ENCODE data around the gene NGDN. TPM values are rescaled to one million over a fixed set of nuclear protein-coding genes. Genes with fewer than 3 reads are reported as not detected.

Gene NGDN
- total and polyA plus RNA-seq, 2 donors (not counting 3 experiments of a cell fraction or from before 2014, with no cell fraction given): 25.6 to 36.5 TPM

DNA sequence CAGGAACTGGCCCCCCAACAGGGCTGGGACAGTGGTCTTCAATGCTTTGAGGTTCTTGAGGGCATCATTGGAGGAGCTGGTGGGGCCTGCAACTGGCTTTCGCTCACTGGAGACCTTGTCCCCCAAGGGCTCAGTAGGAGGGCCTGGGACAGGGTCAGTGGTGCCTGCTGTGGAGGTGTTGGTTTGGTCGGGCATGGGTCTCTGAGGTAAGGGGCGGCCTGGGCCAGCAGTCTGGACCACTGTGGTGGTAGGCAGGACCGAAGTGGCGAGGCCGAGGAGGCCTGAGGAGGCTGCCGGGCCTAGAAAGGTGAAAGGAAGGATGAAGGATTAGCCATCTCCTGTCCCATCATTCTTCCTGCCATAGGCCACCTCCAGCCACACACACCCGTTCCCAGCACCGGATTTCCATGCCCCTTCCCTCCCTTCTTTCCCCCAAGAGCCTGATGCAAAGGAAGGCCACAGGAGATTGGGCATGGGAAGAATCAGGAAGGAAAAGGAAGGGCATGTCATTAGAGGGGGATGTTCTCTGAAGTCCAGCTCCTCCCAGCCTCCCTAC is 53.2 kb downstream of the NGDN start:
- no TSS peak for BruUV-seq (replicated peaks)
- Histone ChIP-seq H3K4me1 (ENCODE audit: control insufficient read depth, extremely low read depth, insufficient read depth, low read length) (no peaks in the 10 kb centered on the region), H3K27me3 (ENCODE audit: control insufficient read depth in 2 of 2, insufficient read depth in 2 of 2, low read length in 2 of 2) (no peaks in the 10 kb centered on the region), H3K4me3 (replicated peaks in 1 of 3; ENCODE audit: insufficient read depth in 1 of 3, low read depth in 1 of 3, low read length in 3 of 3) (no peak overlapping the region), H3K4me2 (ENCODE audit: insufficient read depth, low read length) (no peak overlapping the region), H3K9me3 (replicated peaks; ENCODE audit: control insufficient read depth, insufficient read depth, low read length) (no peaks in the 10 kb centered on the region), H3K9me1 (replicated peaks; ENCODE audit: control insufficient read depth, extremely low read depth, insufficient read depth, low read length) (no peaks in the 10 kb centered on the region), H3K27ac (ENCODE audit: insufficient read depth, low read depth, low read length) (no peak overlapping the region), H3K79me2 (ENCODE audit: control insufficient read depth, insufficient read depth, low read length) (no peaks in the 10 kb centered on the region), H3K9ac (replicated peaks; ENCODE audit: extremely low read depth, insufficient read depth, low read length) (no peak overlapping the region), H2AFZ (ENCODE audit: low read depth, low read length) (no peak overlapping the region), H3K36me3 (ENCODE audit: control insufficient read depth in 2 of 2, extremely low read depth in 1 of 2, insufficient read depth in 2 of 2, low read length in 2 of 2) (no peaks in the 10 kb centered on the region), H4K20me1 (replicated peaks; ENCODE audit: control insufficient read depth, extremely low read depth, insufficient read depth, low read length) (no peaks in the 10 kb centered on the region)
- FAIRE-seq (no peak), DNase-seq (ENCODE audit: low read depth, low spot score) (no peak)
- TF ChIP-seq EZH2 (IDR thresholded peaks at IDR 0.05; ENCODE audit: borderline replicate concordance, low read depth, low read length, severe bottlenecking): no peak
- no peak for TF ChIP-seq GATA2 (IDR thresholded peaks at IDR 0.05; ENCODE audit: insufficient read depth, insufficient read length, low read depth, low read length)
- no peak for TF ChIP-seq POLR2AphosphoS5 (IDR thresholded peaks at IDR 0.05; ENCODE audit: insufficient read depth, low read depth, low read length)
- no peak for TF ChIP-seq POLR2A (IDR thresholded peaks at IDR 0.05; ENCODE audit: low read depth, low read length)
- no peak for TF ChIP-seq MYC (IDR thresholded peaks at IDR 0.05; ENCODE audit: low read depth, low read length)
- dilution Hi-C loops (cut with MboI; ENCODE audit: extremely low pct_ligation_motif_present, low sequenced_read_pairs): no loop called here
- intact Hi-C loops (cut with micrococcal nuclease): no loop called here
- CTCF ChIA-PET: interaction anchor here (3.0 kb wide), 1 partner anchor 37 kb away, joined by 13 read pairs; no protein-coding TSS in a partner anchor
- POLR2A ChIA-PET: no interaction called here

DNA sequence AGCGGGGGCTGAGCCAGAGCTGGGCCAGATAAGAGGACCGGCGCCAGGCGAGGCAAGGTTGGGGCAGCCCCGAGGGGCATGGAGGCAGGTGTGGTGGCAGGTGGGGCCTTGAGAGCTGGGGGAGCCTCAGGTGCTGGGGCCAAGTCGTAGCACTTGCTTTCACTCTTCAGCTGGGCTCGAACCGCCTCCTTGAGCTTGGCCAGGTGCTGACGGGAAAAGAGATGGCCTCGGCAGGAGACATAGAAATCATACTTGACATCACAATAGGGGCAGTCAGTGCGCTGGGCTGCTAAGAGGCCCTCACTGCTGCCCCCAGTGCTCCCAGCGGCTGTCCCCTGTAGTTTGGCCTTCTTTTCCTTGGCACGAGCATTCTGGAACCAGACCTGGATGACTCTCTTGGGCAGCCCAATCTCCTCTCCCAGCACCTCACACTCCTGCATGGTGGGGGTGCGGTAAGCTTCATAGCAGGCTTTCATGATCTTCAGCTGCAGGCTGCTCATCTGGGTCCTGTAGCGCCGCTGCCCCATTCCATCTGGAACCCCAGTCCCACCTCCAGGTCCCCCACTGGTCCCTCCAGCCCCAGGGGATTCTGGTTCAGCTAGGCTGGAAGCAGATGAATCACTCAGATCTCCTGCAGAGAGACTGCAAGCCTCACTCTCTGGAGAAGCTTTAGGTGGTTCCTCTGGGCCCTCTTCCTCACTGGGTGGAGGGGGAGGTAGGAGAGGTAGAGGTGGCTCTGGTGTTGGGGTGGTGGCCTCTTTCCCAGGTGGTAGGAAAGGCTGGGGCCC is 53.9 kb downstream of the NGDN start:
- H2AFZ ChIP-seq (ENCODE audit: low read depth, low read length): no peak overlapping the region
- H3K27me3 ChIP-seq (ENCODE audit: control insufficient read depth in 2 of 2, insufficient read depth in 2 of 2, low read length in 2 of 2): no peaks in the 10 kb centered on the region
- ChIA-PET CTCF (interaction anchor here (3.0 kb wide), 1 partner anchor 36 kb away, joined by 13 read pairs; no protein-coding TSS in a partner anchor), POLR2A (no interaction called here)
- BruUV-seq (replicated peaks): no TSS peak
- intact Hi-C loops (cut with micrococcal nuclease): no loop called here
- H3K79me2 ChIP-seq (ENCODE audit: control insufficient read depth, insufficient read depth, low read length): no peaks in the 10 kb centered on the region
- dilution Hi-C loops (cut with MboI; ENCODE audit: extremely low pct_ligation_motif_present, low sequenced_read_pairs): no loop called here
- no peaks in the 10 kb centered on the region for H3K9me1 ChIP-seq (replicated peaks; ENCODE audit: control insufficient read depth, extremely low read depth, insufficient read depth, low read length)
- no peaks in the 10 kb centered on the region for H3K4me1 ChIP-seq (ENCODE audit: control insufficient read depth, extremely low read depth, insufficient read depth, low read length)
- TF ChIP-seq GATA2 (IDR thresholded peaks at IDR 0.05; ENCODE audit: insufficient read depth, insufficient read length, low read depth, low read length) (no peak), JUN (IDR thresholded peaks at IDR 0.05; ENCODE audit: borderline replicate concordance, insufficient read depth, insufficient read length, low read depth) (no peak), FOS (IDR thresholded peaks at IDR 0.05; ENCODE audit: borderline replicate concordance, insufficient read depth, low read length) (no peak), POLR2A (IDR thresholded peaks at IDR 0.05; ENCODE audit: low read depth, low read length) (no peak), MYC (IDR thresholded peaks at IDR 0.05; ENCODE audit: low read depth, low read length) (no peak), EZH2 (IDR thresholded peaks at IDR 0.05; ENCODE audit: borderline replicate concordance, low read depth, low read length, severe bottlenecking) (no peak), POLR2AphosphoS5 (IDR thresholded peaks at IDR 0.05; ENCODE audit: insufficient read depth, low read depth, low read length) (no peak)
- TF ChIP-seq, protein P1, sequence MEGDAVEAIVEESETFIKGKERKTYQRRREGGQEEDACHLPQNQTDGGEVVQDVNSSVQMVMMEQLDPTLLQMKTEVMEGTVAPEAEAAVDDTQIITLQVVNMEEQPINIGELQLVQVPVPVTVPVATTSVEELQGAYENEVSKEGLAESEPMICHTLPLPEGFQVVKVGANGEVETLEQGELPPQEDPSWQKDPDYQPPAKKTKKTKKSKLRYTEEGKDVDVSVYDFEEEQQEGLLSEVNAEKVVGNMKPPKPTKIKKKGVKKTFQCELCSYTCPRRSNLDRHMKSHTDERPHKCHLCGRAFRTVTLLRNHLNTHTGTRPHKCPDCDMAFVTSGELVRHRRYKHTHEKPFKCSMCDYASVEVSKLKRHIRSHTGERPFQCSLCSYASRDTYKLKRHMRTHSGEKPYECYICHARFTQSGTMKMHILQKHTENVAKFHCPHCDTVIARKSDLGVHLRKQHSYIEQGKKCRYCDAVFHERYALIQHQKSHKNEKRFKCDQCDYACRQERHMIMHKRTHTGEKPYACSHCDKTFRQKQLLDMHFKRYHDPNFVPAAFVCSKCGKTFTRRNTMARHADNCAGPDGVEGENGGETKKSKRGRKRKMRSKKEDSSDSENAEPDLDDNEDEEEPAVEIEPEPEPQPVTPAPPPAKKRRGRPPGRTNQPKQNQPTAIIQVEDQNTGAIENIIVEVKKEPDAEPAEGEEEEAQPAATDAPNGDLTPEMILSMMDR (IDR thresholded peaks at IDR 0.05; ENCODE audit: extremely low read depth in 1 of 2, insufficient read depth in 1 of 2, low read depth in 1 of 2, low read length in 2 of 2): no peak
- TF ChIP-seq, protein P2, sequence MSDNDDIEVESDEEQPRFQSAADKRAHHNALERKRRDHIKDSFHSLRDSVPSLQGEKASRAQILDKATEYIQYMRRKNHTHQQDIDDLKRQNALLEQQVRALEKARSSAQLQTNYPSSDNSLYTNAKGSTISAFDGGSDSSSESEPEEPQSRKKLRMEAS (IDR thresholded peaks at IDR 0.05; ENCODE audit: insufficient read depth, insufficient read length): no peak
- no peak for DNase-seq (ENCODE audit: low read depth, low spot score)
- no peak for FAIRE-seq
- no peak overlapping the region for H3K4me2 ChIP-seq (ENCODE audit: insufficient read depth, low read length)
- H3K27ac ChIP-seq (ENCODE audit: insufficient read depth, low read depth, low read length): no peak overlapping the region
- no peak overlapping the region for H3K9ac ChIP-seq (replicated peaks; ENCODE audit: extremely low read depth, insufficient read depth, low read length)
- H3K9me3 ChIP-seq (replicated peaks; ENCODE audit: control insufficient read depth, insufficient read depth, low read length): no peaks in the 10 kb centered on the region
- H4K20me1 ChIP-seq (replicated peaks; ENCODE audit: control insufficient read depth, extremely low read depth, insufficient read depth, low read length): no peaks in the 10 kb centered on the region
- no peaks in the 10 kb centered on the region for H3K36me3 ChIP-seq (ENCODE audit: control insufficient read depth in 2 of 2, extremely low read depth in 1 of 2, insufficient read depth in 2 of 2, low read length in 2 of 2)
- no peak overlapping the region for H3K4me3 ChIP-seq (replicated peaks in 1 of 3; ENCODE audit: insufficient read depth in 1 of 3, low read depth in 1 of 3, low read length in 3 of 3)
